ENCODE measurements around the gene SH3RF2.

Gene SH3RF2

DNA sequence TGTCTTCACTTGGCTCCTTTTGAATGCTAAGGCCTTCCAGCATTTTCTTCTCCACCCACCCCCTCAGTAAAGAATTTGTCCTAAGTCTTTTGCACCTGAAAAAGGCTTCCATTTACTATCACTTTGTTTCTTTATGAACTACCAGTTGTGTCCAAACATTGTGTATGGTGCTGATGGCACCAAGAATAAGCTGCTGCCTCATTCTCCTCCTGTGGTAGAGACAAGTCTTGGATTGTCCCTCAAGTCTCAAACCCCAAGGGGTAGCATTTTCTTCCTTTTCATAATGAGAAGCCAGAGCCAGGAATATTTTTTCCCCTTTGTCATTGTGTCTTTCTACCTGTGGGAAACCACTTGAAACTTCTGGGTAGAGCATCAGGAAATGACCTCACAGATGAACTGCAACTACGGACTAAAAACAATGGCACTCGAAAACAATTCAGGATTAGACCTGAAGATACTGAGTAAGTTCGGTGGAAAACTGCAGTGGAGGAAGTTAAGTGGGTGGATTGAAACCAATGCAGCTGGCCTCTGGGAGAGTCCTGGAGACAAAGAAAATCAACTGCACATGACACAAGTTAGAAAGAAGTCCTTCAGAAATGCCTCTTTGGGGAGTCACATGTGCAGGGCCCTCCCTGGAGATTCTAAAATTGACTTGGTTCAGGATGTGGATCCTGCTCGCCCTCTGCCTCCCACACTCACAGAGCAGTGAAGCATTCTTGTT is 80.5 kb downstream of the SH3RF2 start:
- no peaks in the 10 kb centered on the region for H3K79me2 ChIP-seq (ENCODE audit: low read length)
- H3F3A ChIP-seq (ENCODE audit: insufficient read depth, low read length), result peaks cover 7% of the 10 kb centered on the region; the same call in 1 of the 2 replicates
- H3K4me3 ChIP-seq (ENCODE audit: low read length), result peak overlapping the region; percentile 12; the same call in 1 of the 2 replicates
- no peak overlapping the region for H3K9ac ChIP-seq (ENCODE audit: low read length)
- H3K27me3 ChIP-seq (replicated peaks; ENCODE audit: insufficient read depth, low read length), result no peaks in the 10 kb centered on the region
- no peaks in the 10 kb centered on the region for H3K36me3 ChIP-seq (replicated peaks; ENCODE audit: insufficient read depth, low read length)
- peak overlapping the region; percentile 14; the same call in 1 of the 2 replicates for H2AFZ ChIP-seq (ENCODE audit: low read length)
- peak overlapping the region; percentile 62; the same call in 1 of the 2 replicates for H3K27ac ChIP-seq (ENCODE audit: low read length)
- H3K9me2 ChIP-seq (replicated peaks; ENCODE audit: insufficient read depth, low read length), result no peaks in the 10 kb centered on the region
- H4K20me1 ChIP-seq (ENCODE audit: insufficient read depth, low read length), result no peaks in the 10 kb centered on the region
- TF ChIP-seq, protein P1, sequence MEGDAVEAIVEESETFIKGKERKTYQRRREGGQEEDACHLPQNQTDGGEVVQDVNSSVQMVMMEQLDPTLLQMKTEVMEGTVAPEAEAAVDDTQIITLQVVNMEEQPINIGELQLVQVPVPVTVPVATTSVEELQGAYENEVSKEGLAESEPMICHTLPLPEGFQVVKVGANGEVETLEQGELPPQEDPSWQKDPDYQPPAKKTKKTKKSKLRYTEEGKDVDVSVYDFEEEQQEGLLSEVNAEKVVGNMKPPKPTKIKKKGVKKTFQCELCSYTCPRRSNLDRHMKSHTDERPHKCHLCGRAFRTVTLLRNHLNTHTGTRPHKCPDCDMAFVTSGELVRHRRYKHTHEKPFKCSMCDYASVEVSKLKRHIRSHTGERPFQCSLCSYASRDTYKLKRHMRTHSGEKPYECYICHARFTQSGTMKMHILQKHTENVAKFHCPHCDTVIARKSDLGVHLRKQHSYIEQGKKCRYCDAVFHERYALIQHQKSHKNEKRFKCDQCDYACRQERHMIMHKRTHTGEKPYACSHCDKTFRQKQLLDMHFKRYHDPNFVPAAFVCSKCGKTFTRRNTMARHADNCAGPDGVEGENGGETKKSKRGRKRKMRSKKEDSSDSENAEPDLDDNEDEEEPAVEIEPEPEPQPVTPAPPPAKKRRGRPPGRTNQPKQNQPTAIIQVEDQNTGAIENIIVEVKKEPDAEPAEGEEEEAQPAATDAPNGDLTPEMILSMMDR (IDR thresholded peaks at IDR 0.05; ENCODE audit: low read length), result no peak
- no peak for TF ChIP-seq EZH2phosphoT487 (IDR thresholded peaks at IDR 0.05; ENCODE audit: low read length)
- TF ChIP-seq EZH2 (optimal IDR thresholded peaks at IDR 0.05; ENCODE audit: low read depth, low read length), result no peak
- no peaks in the 10 kb centered on the region for H3K9me3 ChIP-seq (replicated peaks; ENCODE audit: insufficient read depth, low read length)
- peak; percentile 15 for DNase-seq
- H3K4me1 ChIP-seq (ENCODE audit: low read length), result peaks cover 16% of the 10 kb centered on the region
- peak overlapping the region; percentile 52 for H3K4me2 ChIP-seq (ENCODE audit: low read depth, low read length)

DNA sequence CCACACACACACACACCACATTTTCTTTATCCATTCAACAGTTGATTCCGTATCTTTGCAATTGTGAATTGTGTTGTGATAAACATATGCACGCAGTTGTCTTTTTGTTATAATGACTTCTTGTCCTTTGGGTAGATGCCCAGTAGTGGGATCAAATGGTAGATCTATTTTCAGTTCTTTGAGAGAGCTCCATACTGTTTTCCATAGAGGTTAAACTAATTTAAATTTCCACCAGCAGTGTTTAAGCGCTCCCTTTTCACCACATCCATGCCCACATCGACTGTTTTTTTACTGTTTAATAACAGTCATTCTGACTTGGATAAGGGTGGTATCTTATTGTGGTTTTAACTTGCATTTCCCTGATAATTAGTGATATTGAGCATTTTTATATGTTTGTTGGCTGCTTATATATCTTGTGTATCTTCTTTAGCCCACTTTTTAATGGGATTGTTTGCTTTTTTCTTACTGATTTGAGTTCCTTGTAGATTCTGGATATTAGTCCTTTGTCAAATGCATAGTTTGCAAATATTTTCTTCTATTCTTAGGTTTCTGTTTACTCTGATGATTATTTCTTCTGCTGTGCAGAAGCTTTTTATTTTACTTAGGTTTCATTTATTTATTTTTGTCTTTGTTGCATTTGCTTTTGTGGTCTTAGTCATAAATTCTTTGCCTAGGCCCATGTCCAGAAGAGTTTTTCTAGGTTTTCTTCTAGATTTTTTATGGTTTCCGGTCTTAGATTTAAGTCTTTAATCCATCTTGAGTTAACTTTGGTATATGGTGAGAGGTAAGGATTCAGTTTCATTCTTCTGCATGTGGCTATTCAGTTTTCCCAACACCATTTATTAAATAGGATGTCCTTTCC is 82.4 kb downstream of the SH3RF2 start:
- no peak overlapping the region for H3K4me2 ChIP-seq (ENCODE audit: low read depth, low read length)
- no peaks in the 10 kb centered on the region for H3K9me2 ChIP-seq (replicated peaks; ENCODE audit: insufficient read depth, low read length)
- H3K27me3 ChIP-seq (replicated peaks; ENCODE audit: insufficient read depth, low read length), result no peaks in the 10 kb centered on the region
- H3K79me2 ChIP-seq (ENCODE audit: low read length), result no peaks in the 10 kb centered on the region
- no peak overlapping the region for H3K9ac ChIP-seq (ENCODE audit: low read length)
- no peaks in the 10 kb centered on the region for H3K36me3 ChIP-seq (replicated peaks; ENCODE audit: insufficient read depth, low read length)
- peaks cover 7% of the 10 kb centered on the region; the same call in 1 of the 2 replicates for H3F3A ChIP-seq (ENCODE audit: insufficient read depth, low read length)
- no peak overlapping the region for H2AFZ ChIP-seq (ENCODE audit: low read length)
- H3K4me3 ChIP-seq (ENCODE audit: low read length), result no peak overlapping the region
- TF ChIP-seq EZH2 (optimal IDR thresholded peaks at IDR 0.05; ENCODE audit: low read depth, low read length) (no peak), EZH2phosphoT487 (IDR thresholded peaks at IDR 0.05; ENCODE audit: low read length) (no peak)
- TF ChIP-seq, protein P1 (IDR thresholded peaks at IDR 0.05; ENCODE audit: low read length), result no peak
- no peaks in the 10 kb centered on the region for H4K20me1 ChIP-seq (ENCODE audit: insufficient read depth, low read length)
- no peaks in the 10 kb centered on the region for H3K9me3 ChIP-seq (replicated peaks; ENCODE audit: insufficient read depth, low read length)
- DNase-seq, result no peak
- peaks cover 16% of the 10 kb centered on the region for H3K4me1 ChIP-seq (ENCODE audit: low read length)
- H3K27ac ChIP-seq (ENCODE audit: low read length), result no peak overlapping the region

DNA sequence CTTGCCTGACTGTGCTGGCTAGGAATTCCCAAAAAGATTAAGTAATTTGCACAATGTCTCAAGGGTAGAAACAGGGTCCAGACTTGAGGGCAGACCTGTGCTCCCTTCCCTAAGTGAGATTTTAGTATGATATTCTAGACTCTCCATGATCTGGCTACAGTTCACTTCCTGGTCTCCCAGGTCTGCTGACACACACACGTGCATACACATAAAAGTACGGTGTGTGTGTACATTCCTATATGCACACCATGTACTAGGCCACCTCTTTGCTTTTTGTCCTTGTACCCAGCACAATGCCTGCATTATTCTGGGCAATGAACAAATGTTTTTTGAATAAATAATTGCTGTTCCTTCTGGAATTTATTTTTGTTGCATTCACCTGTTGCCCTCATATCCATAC is 83.7 kb downstream of the SH3RF2 start:
- Histone ChIP-seq H3K4me3 (ENCODE audit: low read length) (no peak overlapping the region), H3K9me3 (replicated peaks; ENCODE audit: insufficient read depth, low read length) (no peaks in the 10 kb centered on the region), H3F3A (ENCODE audit: insufficient read depth, low read length) (peaks cover 7% of the 10 kb centered on the region; the same call in 1 of the 2 replicates), H3K4me1 (ENCODE audit: low read length) (peaks cover 16% of the 10 kb centered on the region), H3K9me2 (replicated peaks; ENCODE audit: insufficient read depth, low read length) (no peaks in the 10 kb centered on the region), H4K20me1 (ENCODE audit: insufficient read depth, low read length) (no peaks in the 10 kb centered on the region), H3K9ac (ENCODE audit: low read length) (no peak overlapping the region), H3K27me3 (replicated peaks; ENCODE audit: insufficient read depth, low read length) (no peaks in the 10 kb centered on the region), H3K36me3 (replicated peaks; ENCODE audit: insufficient read depth, low read length) (no peaks in the 10 kb centered on the region), H2AFZ (ENCODE audit: low read length) (no peak overlapping the region), H3K27ac (ENCODE audit: low read length) (no peak overlapping the region), H3K4me2 (ENCODE audit: low read depth, low read length) (no peak overlapping the region), H3K79me2 (ENCODE audit: low read length) (no peaks in the 10 kb centered on the region)
- no peak for DNase-seq
- no peak for TF ChIP-seq EZH2phosphoT487 (IDR thresholded peaks at IDR 0.05; ENCODE audit: low read length)
- TF ChIP-seq EZH2 (optimal IDR thresholded peaks at IDR 0.05; ENCODE audit: low read depth, low read length), result no peak
- TF ChIP-seq, protein P1 (IDR thresholded peaks at IDR 0.05; ENCODE audit: low read length), result no peak
